Neural cell (in vitro differentiated cells): ENCODE data around the gene GPC3.

ENCODE experiments used
- EZH2 ChIP-seq: fragments of 200-600, 300-800 bp; shearing (Covaris generic), sonication (generic); IDR thresholded peaks from 2 replicates; pipeline ENCODE4 v1.6.1; 2014; ENCODE audit warnings: antibody characterized with exemption, low read length, borderline replicate concordance, mild to moderate bottlenecking; ENCODE audit not compliant: insufficient read depth, poor library complexity, severe bottlenecking
- POLR2AphosphoS5 ChIP-seq: IDR thresholded peaks from 2 replicates; pipeline ENCODE4 v1.6.1; 2012

- TF ChIP-seq EZH2 (no peak), POLR2AphosphoS5 (no peak)
Measured at GRCh38 chrX:133676344-133677122, 308.9 kb downstream of the GPC3 start.
